ENCODE data around the gene PRKCE. TPM values are rescaled to one million over a fixed set of nuclear protein-coding genes. Genes with fewer than 3 reads are reported as not detected.

PRKCE gene
- total RNA-seq, 1 donor from 2014 or later, result 85.0 TPM

DNA sequence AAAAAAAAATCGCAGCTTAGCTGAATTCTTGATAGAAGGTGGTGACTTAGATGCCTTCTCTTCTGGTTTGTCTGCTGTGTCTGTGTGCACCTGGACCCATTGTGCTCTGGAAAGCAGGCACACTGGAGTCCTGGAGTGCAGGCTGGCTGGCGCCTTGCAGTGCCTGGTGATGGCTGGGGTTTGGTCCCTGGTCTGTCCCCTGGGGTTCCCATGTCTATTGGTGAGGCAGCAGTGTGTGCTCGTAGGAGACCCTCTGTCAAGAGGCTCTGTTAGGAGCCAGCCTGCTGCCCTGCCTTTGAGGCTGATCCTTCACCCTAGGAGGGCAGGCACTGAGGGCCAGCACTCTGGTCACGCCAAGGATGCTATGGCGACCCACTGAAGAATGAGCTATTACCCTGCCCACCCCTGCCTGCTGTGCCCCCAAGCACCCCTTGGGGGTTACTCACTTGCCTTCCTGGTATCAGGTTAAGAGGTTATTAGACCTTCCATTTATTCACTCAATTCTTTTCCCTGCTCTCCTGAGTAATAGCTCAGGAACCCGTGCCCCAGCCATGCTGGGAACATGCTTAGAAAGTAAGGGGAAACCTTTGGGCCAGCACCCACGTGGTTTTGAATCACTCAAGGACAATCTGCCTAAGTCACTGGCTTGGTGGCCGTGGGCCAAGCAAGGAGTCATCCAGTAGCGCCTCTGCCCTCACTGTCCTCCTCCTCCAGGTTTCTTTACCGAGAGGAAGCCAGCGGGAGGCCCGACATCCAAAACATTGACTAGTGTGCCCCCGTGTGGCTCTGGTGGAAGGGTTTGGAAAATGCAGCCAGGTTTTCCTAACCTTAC is 284.5 kb downstream of the PRKCE start:
- TF ChIP-seq, protein P1, sequence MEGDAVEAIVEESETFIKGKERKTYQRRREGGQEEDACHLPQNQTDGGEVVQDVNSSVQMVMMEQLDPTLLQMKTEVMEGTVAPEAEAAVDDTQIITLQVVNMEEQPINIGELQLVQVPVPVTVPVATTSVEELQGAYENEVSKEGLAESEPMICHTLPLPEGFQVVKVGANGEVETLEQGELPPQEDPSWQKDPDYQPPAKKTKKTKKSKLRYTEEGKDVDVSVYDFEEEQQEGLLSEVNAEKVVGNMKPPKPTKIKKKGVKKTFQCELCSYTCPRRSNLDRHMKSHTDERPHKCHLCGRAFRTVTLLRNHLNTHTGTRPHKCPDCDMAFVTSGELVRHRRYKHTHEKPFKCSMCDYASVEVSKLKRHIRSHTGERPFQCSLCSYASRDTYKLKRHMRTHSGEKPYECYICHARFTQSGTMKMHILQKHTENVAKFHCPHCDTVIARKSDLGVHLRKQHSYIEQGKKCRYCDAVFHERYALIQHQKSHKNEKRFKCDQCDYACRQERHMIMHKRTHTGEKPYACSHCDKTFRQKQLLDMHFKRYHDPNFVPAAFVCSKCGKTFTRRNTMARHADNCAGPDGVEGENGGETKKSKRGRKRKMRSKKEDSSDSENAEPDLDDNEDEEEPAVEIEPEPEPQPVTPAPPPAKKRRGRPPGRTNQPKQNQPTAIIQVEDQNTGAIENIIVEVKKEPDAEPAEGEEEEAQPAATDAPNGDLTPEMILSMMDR (IDR thresholded peaks at IDR 0.05), result peak; percentile 82

DNA sequence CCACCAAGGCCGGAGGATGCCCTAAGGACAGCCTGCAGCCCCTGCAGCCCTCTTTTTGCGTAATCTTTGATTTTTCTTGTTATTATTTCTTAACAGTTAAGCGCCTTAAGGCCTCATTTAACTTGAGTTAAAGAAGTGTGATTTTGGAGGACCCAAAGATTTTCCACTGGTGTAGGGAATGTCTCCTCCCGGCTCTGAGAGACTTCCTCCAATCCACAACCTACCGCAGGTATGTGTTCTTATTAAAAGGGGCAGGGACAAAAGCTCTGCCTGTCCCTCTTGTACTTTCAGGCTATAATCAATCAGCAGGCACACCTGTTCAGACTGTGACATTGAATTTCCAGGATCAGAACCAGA is 285.1 kb downstream of the PRKCE start:
- intact Hi-C loops (cut with DNase I), result loop anchor here (5.0 kb wide), 1 partner anchor 289 kb away; no protein-coding TSS in a partner anchor
- no peak for DNase-seq
- no peaks in the 10 kb centered on the region for H3K36me3 ChIP-seq
- TF ChIP-seq, protein P1 (IDR thresholded peaks at IDR 0.05), result no peak
- ATAC-seq, result no peak
- no peak overlapping the region for H3K4me3 ChIP-seq
- no peaks in the 10 kb centered on the region for H3K27me3 ChIP-seq (ENCODE audit: low read depth)
- H3K27ac ChIP-seq, result no peak overlapping the region
- H3K4me1 ChIP-seq, result peaks cover 39% of the 10 kb centered on the region
- no peaks in the 10 kb centered on the region for H3K9me3 ChIP-seq

More for the DNA sequence above, 284.5 kb downstream of the PRKCE start:
- DNase-seq (peak; percentile 93), ATAC-seq (peak; percentile 87 to 93)
- H3K9me3 ChIP-seq, result no peaks in the 10 kb centered on the region
- intact Hi-C loops (cut with DNase I), result loop anchor here (5.0 kb wide), 1 partner anchor 289 kb away; no protein-coding TSS in a partner anchor
- H3K27me3 ChIP-seq (ENCODE audit: low read depth), result no peaks in the 10 kb centered on the region
- H3K27ac ChIP-seq, result no peak overlapping the region
- no peaks in the 10 kb centered on the region for H3K36me3 ChIP-seq
- H3K4me1 ChIP-seq, result peaks cover 39% of the 10 kb centered on the region
- H3K4me3 ChIP-seq, result no peak overlapping the region

- Histone ChIP-seq H3K9me3 (no peaks in the 10 kb centered on the region), H3K4me1 (peaks cover 49% of the 10 kb centered on the region), H3K36me3 (no peaks in the 10 kb centered on the region), H3K27ac (peak overlapping the region; percentile 66), H3K4me3 (no peak overlapping the region), H3K27me3 (ENCODE audit: low read depth) (no peaks in the 10 kb centered on the region)
- intact Hi-C loops (cut with DNase I), result loop anchor here (5.0 kb wide), 1 partner anchor 291 kb away; no protein-coding TSS in a partner anchor
- ATAC-seq, result no peak
- DNase-seq, result no peak
- TF ChIP-seq, protein P1 (IDR thresholded peaks at IDR 0.05), result no peak
Observed at GRCh38 chr2:45937990-45938389, 286.5 kb downstream of the PRKCE start.

DNA sequence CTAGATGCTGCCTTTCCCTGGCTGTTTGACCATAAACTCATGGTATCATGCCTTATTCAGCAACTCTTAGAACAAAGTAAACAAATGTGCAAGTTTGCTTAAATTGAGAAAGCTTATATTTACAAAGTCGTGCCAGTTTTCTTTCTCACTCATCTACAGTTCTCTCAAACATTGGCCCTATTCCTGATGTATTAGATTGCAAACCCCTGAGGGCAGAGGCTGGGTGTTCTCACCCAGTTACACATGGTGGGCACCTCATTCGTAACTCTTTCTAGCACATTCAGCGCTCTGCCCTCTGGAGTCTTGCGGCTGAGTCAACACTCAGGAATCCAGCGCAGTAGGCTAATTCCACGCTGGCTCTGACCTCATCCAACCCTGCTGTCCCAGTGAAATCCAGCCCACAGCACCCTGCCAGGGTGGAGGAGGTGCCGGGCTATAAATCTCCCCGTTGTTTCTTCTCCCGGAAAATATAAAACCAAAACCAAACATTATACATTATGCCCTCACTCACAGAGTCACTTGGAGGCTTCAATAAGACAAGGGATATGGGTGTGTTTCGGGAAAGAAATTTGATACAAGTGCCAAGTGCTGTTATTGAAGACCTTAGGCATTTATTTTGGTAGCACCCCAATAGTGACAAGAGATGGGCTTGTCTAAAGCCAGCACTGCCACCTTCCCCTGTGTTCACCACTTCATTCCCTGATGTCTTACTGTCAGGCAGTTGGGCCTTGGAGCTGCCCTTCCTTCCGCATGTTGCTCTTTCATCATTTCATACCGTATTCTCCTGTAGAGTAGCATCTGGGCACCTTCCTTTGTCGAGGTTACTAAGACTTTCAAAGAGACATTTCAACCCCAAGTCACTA is 287.4 kb downstream of the PRKCE start:
- Histone ChIP-seq H3K9me3 (no peaks in the 10 kb centered on the region), H3K27me3 (ENCODE audit: low read depth) (no peaks in the 10 kb centered on the region), H3K4me3 (peak overlapping the region; percentile 2), H3K27ac (peak overlapping the region; percentile 66), H3K4me1 (peaks cover 57% of the 10 kb centered on the region), H3K36me3 (no peaks in the 10 kb centered on the region)
- DNase-seq (peak; percentile 79), ATAC-seq (peak; percentile 92)
- TF ChIP-seq, protein P1 (IDR thresholded peaks at IDR 0.05), result peak; percentile 9
- intact Hi-C loops (cut with DNase I), result loop anchor here (5.0 kb wide), 1 partner anchor 292 kb away; no protein-coding TSS in a partner anchor

DNA sequence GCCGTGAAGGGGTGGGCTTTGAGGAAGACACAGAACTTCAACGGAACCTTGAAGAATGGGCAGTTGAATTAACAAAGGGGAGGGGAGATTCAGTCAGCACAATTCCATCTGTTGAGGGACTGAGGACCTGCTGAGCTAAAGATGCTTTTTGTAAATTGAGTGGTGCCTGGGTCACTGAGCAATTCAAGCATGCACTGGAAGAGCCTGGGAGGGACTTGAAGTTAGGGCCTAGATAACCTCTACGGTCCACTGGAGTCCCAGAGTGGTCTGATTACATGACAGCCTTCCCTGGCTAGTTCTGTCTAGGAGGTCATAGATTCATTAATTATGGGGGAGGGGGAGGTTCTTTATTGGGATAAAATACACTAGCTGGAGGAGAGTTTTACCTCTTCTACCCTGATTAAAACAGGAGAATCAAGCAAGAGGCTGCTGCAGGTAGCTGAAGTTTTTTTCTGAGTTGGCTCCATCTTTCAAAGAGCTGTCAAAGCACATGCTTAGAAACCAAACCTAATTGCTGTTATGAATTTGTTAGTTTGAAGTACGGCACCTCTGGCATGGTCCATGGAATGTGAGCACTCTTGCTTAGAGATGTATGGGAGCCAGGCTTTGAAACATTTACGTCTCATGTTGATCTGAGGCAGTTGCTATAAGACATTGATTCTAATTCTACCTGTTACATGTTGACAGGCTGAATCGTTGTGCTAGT is 290.2 kb downstream of the PRKCE start:
- no peaks in the 10 kb centered on the region for H3K36me3 ChIP-seq
- no peak overlapping the region for H3K27ac ChIP-seq
- no peaks in the 10 kb centered on the region for H3K9me3 ChIP-seq
- DNase-seq, result no peak
- no peak overlapping the region for H3K4me3 ChIP-seq
- no peaks in the 10 kb centered on the region for H3K27me3 ChIP-seq (ENCODE audit: low read depth)
- TF ChIP-seq, protein P1 (IDR thresholded peaks at IDR 0.05), result no peak
- no peak for ATAC-seq
- H3K4me1 ChIP-seq, result peaks cover 45% of the 10 kb centered on the region
- intact Hi-C loops (cut with DNase I), result no loop called here
